Stimulated activated CD4-positive, alpha-beta T cell treated with anti-CD3 and anti-CD28 coated beads, Interleukin-4, amount 100 ng/mL, for 24 hours (primary cell): ENCODE results near the gene AGXT.

ENCODE experiments used
- DNase-seq: peaks from one replicate; pipeline ENCODE4 v3.0.0-alpha.2; 2020

The AGXT gene

DNA sequence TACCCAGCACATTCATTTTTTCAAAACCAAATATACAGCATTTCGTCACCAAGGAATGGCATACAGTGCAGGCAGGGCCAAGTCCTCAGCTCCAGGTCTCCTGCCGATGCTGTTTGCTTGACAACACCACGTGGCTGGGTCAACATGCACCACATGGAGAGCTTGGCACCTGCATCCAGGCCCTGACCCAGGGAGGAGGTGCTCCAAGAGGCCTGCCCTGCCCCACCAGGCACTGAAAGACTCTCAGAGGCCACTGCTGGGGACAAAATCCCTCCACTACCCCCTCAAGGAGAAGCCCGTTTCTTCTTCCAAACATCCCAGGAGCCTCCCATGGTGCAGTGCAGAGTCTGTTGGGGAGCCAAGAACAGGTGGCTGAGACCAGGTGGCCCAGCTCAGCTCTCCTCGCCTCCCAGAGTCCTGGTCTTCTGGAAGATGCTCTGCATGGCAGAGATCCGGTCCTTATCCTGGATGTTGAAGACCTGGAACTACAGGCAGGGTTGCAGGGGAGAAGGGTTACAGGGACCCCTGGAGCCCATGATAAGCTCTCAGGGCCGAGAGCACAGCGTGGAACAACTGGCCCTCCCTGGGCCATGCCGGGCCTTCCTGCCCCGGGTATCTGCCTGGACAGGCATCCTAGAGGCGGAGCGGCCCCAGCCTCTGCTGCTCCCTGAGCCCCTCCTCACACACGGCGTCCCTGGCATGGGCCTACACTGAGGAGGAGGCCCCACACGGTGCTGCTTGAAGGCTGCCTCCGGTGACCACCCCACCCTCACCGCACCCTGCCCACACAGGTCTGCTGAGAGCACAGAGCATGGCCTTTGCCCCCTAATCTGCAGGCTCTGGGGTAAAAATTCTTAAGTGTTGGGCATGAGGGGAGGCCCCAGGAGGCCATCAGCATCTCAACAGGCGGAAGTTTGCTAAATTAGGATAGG is 18.3 kb downstream of the AGXT start:
- DNase-seq = no peak

DNA sequence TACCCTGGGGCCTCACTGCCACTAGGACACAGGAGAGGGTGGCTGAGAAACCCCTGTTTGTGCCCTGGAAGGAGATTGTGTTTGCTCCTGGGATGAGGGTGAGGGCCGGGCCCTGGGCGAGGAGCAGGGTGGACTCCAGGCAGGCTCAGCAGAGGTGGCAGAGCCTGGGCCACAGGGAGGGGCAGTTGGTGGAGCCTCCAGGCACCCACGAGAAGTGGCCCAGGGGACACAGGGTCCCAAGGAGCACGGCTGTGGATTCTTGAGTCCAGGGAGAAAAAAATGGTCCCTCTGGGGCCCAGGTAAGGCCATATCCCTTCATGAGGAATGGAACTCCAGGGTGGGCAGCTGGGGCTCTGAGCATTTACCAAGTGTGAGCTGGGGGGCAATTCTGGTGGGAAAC is 19.0 kb downstream of the AGXT start:
- DNase-seq = no peak

- DNase-seq = no peak
These were observed 19.7 kb downstream of the AGXT start for GRCh38 chr2:240888130-240888889.

DNA sequence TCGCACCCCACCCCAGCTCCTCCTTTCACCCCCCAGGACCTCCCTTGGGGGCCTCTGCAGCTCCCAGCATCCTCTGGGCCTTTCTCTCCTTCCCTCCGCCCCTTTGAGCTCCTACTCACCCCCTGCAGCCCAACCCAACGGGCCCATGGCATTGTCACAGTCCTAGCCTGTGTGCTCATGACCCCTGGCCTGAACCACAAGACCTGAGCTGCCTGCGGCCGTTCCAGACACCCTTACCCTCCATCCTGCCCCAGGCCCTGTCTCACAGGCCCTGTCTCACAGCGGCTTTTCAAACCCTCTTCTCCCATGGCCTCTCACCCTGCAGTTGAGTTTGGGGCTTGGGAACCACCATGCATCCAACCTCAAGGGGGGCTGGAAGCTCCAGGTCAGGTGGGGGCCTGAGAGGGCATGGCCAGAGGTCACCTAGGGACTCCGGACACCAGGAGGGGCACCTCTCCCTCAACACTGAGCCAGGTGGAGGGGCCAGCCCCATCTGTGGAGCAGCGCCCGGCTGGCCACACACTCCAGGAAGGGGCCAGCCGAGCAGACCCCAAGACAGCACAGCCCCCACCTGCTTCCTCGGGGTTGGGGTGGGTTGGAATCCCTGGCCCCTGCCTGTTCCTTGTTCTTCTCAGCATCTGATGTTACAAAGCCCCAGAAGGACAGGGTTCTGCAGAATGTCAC is 20.4 kb downstream of the AGXT start:
- no peak for DNase-seq

DNA sequence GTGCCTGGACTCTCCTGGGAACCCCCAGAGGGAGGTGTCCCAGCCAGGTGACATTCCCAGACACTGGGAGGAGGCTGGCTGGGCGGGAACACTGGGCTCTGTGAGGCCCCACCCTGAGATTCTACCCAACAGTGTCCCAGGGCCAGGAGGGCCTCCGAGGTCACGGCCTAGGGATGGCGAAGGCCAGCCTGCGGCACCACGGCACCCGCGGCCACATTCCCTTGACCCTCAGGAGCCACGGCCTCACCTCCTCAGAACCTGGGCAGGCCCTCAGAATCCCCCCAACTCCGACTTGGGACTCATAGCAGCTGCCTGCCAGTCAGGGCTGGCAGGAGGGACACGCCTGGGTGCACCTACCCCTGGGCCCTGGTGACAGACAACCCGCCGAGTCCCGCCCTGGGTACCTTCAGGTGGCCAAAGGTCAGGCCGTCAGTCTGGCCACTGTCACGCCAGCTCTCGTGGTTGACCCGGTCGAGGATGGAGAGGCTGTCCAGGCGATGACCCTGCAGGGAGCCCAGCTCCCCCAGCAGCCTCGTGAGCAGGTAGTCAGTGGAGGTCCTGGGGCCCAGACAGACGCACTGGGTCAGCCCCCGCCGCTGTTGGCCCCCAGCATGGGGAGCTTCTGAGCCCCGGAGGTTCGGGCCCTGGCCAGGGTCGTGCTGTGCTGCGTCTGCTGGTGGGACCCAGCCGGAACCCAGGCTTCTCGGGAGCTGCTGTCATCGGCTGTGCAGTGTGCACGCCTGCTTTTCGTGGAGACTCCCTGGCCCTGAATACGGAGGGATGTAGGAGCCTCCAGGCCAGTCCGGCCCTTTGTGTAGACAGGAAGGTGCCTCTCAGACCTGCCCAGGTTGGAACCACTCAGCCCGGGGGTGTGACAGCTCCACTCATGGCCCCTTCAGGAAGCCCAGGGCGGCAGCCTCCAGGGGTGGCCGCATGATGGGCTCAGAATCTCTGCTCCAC is 21.3 kb downstream of the AGXT start:
- no peak for DNase-seq

DNA sequence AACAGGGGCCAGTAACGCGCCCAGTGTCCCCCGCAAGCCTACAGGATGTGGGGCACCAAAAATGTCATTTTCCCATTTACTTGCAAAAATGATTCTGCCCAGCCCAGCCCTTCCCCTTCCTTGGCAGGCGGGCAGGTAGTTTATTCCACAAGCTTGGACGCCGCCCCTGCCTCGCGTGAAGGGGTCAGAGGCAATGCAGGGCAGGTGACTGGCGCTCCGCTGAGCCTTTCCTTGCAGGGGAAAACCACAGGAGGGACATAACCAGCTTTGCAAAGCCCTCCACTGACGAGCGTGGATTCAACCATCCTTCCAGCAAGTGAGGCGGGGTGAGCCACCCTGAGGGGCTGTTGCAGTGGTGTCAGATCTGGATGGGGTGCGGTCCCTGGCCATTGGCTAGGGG is 22.1 kb downstream of the AGXT start:
- DNase-seq = no peak

- no peak for DNase-seq
These were observed 23.1 kb downstream of the AGXT start for GRCh38 chr2:240891492-240892340.

- no peak for DNase-seq
These were observed 23.7 kb downstream of the AGXT start for GRCh38 chr2:240892356-240892755.

- no peak for DNase-seq
These were observed 24.3 kb downstream of the AGXT start for GRCh38 chr2:240892925-240893324.

DNA sequence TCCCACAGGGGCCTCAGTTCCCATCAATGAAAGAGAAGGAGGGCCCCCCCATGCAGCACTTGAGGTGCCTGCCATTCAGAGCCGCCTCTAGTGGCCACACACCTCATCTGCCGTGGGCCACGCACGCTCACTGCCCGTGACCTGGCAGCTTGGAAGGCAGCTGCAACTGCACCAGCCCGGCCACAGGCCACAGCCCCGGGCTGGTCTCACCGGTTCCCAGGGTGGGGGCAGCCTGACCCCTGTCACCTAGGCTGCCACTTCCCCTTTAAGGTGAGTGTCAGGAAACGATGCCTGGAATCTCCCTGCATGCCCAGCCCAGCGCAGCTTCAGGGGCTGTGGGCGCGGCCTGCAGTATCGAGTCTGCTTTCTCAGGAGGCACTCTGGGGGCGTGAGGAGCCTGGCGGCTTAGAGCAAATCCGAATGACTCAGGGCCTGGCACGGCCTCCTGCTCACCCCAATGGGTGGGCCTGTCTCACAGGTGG is 24.8 kb downstream of the AGXT start:
- DNase-seq = peak; percentile 46

DNA sequence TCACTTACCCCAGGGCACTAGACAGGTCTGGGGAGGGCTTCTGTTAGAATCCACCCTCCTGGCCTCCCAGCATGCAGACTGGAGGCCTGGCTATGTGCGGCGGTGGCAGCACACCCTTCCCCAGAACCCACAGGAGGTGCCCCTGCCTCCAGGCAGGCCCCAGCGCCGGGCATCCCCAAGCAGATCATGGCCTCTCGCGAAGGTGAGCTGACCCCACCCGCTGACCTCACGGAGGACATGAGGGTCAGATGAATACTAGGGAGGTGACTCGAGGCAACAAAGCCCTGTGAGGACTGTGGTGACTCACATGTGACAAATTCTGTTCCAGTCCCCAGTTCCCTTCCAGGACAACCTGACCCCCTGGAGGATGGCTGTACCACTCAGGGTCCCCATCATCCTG is 25.4 kb downstream of the AGXT start:
- DNase-seq = no peak

DNA sequence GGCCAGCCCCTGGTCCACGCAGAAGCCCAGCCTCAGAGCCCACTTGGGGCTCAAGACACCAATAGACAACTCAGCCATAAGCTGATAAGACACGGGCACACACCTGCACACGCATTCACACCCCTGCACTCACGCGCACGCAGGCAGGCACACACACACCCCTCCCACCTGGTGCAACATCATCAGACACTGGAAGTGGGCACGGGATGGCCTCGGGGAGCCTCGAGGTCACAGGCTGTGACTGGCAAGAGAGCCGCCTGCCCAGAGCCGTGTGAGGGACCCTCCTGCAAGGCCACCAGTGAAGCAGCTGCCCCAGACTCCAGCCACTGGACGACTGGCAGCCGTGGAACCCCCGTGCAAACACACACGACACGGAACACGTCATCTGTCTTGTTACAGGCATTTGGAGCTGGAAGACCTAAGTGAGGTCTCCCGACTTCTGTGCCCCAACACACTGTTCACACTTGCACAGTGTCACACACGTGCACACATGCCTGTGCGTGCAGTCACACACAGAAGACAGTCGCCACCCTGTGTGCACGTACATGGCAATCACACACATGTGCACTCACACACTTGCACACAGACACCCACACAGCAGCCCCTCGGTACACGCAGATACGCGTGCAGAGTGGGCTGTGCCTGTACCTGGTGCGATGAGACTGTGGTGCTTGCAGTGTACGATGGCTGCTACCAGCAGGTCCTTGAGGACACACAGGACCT is 26.4 kb downstream of the AGXT start:
- no peak for DNase-seq

DNA sequence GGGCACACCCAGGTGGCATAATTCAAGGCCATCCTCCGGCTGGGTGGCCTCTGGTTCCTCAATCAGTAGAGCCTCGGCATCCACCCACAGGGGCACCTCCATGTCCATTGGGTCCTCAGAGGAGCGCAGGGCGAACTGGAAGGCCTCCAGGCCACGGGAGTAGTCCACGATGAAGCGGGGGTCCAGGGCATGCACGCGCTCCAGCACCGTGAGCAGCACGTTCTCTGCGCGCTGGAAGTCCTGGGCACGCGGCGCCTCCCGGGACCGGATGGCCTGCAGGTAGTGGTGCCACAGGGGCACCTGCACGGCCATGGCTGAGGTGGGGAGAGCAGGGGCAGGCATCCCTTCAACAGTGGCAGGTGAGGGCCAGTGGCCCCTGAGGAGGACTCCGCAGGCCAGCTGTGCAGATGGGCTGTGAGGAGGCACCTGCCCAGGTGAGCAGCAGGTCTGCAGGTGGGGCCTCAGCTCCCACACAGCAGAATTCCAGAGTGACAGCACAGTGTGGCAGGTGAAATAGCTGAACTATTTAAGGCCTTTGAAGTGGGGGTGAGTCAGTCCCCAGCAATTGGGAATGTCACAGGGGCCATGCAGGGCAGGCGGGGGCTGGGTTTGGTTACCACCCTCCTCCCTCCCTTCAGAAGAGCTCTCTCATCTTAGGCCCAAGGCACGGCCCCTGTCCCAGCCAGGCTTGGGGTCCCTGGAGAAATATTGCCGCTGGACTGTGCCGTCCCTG is 27.2 kb downstream of the AGXT start, which contains the start of gene MAB21L4:
TSS of gene MAB21L4 (minus strand) at position 501 of the 733 bp plus-strand sequence. CDS start at position 342, 159 bp downstream.
- no peak for DNase-seq

- no peak for DNase-seq
These were observed 27.8 kb downstream of the AGXT start for GRCh38 chr2:240896394-240896793.

DNA sequence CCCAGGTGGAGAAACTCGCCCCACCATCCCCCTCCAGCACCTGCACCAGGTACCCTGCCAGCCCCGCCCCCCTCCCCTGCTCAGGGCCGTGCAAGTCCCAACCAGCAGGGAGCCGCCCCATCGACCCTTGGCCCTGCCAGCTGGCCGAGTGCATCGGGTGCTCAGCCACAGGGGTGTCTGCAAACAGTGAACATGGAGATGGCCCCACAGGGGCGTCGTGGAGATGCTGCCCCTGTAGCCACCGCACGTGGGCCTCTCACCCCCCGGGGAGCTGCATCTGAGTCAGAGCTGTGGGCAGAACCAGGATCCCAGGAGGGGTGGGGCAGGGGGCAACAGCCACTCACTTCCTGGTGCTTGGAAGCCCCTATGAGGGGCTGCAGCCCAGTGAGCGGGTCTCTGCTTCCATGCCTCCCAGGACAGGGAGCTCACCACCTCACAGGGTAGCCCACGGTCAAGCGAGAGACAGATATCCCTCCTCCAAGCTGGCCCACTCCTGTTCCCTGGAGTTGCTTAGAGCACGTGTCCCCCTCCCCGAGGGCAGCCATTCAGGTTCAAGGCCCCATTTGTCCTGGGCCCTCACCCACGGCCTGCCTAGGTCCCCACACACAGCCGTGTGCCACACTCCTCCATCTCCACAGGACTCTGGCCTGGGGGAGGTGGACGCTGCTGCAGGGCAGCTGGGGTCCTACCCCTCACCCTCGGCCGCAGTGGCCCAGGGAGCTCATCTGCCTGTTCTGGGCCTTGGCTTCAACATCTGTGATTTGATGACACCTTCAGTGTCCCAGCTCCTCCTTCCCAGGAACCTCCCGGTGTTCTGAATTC is 28.5 kb downstream of the AGXT start:
- DNase-seq = no peak

GRCh38 chr2:240898108-240898730 is 29.6 kb downstream of the AGXT start:
- DNase-seq = no peak

DNA sequence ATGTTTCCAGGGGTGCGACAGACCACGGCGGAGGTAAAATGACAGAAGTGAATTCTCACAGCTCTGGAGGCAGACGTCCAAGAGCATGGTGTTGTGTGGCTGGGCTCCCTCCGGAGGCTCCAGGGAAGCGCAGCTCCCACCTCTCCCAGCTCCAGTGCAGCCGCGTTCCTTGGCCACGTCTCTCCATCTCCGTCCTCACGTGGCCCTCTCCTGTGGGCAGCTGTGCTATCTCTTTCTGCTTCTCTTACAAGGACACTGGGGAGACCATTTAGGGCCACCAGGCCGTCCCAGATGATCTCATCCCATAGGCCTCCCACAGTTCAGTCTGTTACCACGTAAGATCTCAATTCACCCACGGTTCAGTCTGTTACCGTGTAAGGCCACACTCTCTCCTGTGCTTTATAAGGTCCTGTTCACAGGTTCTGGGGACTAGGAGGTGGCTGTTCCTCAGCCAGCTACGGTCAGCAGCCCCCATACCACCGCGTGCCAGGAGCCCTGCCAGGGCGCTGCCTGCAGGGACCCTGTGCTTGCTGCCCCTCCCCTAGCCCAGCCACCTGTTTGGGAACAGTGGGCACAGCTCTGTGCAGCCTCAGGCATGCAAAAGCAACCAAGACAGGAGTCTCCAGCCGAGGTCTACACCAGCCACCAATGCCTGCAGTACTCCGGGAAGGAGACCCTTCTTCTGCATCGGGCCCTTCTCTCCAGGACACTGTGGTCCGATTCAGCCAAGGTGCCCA is 30.3 kb downstream of the AGXT start:
- DNase-seq = no peak
